Dermis microvascular lymphatic vessel endothelial cell (primary cell): ENCODE data around the gene DSC1. TPM values are rescaled to one million over a fixed set of nuclear protein-coding genes. Genes with fewer than 3 reads are reported as not detected.

Experiments
- DNase-seq, 2 donors: peaks; one replicate each; pipeline versions ENCODE4 v3.0.0 to v3.0.0-alpha.2; 2010; ENCODE audit warnings: low read depth in 2 of 2
- total RNA-seq: library from RNA; depleted of rRNA; stranded (reverse); fragments of >200 nt; gene quantifications from 2 replicates; pipeline ENCODE4 v1.2.1, GENCODE V29; 2014

The DSC1 gene
- total RNA-seq, 1 donor from 2014 or later: not detected

DNA sequence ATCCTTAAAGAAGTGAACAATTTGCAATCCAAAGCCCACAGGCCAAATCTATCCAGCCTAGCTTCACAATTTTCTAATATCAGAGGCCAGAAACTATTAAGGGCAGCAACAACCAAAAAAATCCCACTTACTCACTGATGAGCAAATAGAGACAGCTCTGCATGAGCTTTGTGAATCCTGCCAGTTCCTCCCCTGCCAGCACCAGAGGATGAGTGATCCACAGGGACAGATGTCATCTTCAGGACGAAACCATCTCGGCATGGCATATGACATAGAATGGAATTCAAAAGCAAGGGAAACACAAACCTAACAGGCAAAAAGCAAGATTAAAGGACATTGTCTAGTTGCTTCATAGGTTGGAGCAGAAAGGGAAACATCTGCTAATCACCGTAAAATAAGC, 58.2 kb downstream of the DSC1 start:
- DNase-seq: no peak

GRCh38 chr18:31103423-31103822, 59.2 kb downstream of the DSC1 start:
- no peak for DNase-seq

GRCh38 chr18:31102941-31103340, 59.7 kb downstream of the DSC1 start:
- DNase-seq: no peak

GRCh38 chr18:31102025-31102684, 60.5 kb downstream of the DSC1 start, which contains the start of gene DSC2:
Gene DSC2, minus strand, starts transcription at chr18:31102421. Its CDS starts 450 bp downstream, at chr18:31101971.
- DNase-seq: no peak

DNA sequence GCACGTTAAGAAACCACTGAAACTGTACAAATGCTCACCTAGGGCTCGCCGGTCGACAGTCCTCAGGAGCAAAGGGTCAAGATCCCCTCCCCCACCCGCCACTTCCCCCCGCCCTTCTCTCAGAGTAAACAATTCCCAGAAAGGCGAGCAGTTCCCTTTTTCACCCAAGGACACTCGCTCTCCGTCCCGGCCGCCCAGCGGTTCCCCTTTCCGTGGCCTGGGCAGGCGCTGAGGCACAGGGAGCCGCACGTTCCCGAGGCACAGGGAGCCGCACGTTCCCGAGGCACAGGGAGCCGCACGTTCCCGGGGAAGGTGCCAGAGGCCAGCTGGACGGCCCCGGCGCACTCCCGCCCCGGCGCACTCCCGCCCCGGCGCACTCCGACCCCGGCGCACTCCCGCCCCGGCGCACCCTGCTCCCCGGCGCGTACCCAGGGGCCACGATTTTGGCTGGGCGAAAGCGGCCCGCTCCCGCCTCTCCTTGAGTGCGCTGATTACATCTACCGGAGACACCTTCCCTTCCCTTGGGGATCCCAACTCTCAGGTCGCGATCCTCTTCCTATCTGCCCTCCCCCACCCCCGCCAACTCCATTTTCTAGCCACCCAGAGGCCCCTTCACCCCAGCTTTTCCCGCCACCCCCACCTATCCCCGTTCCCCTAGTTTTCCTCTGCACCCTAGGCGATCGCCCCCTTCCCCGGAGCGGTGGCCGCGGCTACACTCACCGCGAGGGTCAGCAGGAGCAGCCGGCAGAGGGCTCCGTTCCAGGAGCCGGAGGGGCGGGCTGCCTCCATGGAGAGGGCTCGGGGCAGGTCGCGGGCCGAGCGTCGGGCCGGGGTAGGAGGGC, 61.3 kb downstream of the DSC1 start:
- no peak for DNase-seq

DNA sequence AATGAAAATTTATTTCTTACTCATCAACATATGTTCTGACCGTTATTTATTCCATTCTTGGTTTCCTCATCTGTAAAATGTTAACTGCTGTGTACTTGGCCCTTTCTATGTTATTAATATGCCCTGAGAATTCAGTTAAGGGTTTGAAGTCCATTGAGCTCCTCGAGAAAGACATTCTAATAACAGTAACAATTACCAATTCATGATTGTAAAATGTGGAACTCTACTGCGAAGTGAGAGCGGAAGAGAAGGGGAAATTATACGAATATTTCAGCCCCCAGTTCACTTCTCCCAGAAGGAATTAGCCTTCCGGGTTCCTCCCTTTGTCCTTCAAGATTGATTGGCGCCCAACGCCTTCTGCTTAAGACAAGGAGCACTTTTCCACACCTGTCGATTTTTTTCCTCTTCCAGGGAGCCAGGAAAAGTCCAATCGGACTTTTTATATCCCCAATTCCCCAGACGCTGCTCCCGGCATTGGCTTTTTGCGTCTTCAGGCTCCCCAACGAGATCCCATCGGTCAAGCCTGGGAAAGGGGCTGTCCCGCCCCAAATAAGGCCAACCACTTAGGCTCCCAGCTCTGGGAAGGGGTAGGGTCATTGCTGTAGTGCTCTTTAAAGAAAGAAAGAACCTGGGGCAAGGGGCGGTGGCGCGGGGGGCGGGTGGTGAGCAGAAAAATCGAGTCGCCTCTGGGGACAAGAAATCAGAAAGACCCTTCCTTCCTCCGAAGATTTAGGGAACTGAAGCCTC, 62.0 kb downstream of the DSC1 start:
- DNase-seq: no peak

DNA sequence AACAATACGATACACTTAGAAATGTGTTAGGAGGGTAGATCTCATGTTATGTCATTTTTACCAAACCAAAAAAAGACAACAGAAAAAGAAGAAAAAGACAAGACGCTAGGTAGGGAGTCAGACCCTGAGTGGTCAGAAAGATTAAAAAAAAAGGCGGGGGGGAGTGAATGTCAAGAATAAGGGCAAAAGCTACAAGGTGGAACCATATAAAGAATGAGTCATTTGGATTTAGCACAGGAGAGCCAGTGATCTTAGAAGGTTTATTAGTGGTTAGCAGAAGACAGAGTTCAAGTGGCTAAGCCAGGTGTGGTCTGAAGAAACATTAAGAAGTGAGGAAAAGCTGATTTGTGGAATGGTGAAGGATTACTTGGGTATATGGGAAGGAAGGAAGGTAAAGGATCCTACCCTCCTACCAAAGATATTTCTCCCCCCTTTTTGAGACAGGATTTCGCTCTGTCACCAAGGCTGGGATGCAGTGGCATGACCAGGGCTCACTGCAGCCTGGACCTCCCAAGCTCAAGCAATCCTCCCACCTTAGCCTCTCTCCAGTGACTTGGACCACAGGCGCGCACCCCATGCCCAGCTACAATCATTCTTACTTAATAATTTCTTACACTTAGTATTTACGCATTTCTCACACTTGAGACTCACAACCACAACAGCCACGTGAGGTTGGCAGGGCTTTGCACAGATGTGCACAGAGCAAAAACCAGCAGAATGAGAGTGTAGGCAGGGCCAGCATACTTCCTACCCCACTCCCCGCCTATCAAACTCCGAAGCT, 63.0 kb downstream of the DSC1 start:
- no peak for DNase-seq

- DNase-seq: no peak
Observed at GRCh38 chr18:31098878-31099277, 63.8 kb downstream of the DSC1 start.

GRCh38 chr18:31097666-31098065, 65.0 kb downstream of the DSC1 start:
- no peak for DNase-seq

- DNase-seq: no peak
Observed at GRCh38 chr18:31093880-31094279, 68.8 kb downstream of the DSC1 start.

DNA sequence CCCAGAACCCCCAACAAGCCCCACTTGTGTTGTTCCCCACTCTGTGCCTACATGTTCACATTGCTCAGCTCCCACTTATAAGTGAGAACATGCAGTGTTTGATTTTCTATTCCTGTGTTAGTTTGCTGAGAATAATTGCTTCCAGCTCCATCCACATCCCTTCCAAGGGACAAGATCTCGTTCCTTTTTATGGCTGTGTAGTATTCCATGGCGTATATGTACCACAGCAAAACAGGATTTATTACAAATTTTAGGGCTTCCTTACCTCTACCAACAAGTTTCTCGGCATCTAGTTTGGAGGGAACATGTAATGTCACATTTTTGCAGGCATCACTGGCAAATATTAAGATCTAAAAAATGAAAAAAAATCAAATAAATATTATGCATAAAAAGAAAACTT, 69.4 kb downstream of the DSC1 start:
- no peak for DNase-seq

- DNase-seq: no peak
Observed at GRCh38 chr18:31091350-31091749, 71.3 kb downstream of the DSC1 start.

DNA sequence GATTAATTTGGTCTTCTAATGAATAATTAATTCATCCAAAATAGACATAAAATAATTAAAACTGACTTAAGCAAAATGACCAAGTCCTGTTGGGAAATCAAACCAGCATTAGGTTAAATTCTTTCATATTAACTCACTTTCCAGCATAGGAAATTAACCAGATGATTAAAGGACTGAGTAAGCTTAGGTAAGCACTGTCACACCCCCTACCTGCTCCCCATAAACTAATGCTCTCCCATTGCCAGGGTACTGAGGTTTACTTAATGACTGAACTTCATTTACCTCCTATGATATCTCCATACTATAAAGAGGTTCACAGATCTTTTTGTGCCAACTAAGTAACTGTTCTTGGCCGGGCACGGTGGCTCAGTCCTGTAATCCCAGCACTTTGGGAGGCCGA, 74.1 kb downstream of the DSC1 start:
- no peak for DNase-seq

GRCh38 chr18:31079973-31080372, 82.7 kb downstream of the DSC1 start:
- DNase-seq: no peak

Other genes with a start within 250 kb of the DSC1 start
- under 0.01 TPM in 2 replicates for gene DSC3, start 120.1 kb downstream of the DSC1 start, total RNA-seq
- gene DSC2, start 60.4 kb downstream of the DSC1 start, total RNA-seq: under 0.01 and 0.13 TPM in 2 replicates
- gene DSG1, start 155.3 kb upstream of the DSC1 start, total RNA-seq: not detected in 2 replicates
- gene DSG4, start 213.9 kb upstream of the DSC1 start, total RNA-seq: not detected in 2 replicates